Measurements from ENCODE around the gene BACH2. TPM values are rescaled to one million over a fixed set of nuclear protein-coding genes. Genes with fewer than 3 reads are reported as not detected.
"Not testable (repeated sequence)": the region's sequence is repeated elsewhere in the genome, so short reads cannot be mapped to it uniquely, and the experiment has no call there.

The BACH2 gene
- polyA plus RNA-seq, 5 donors, result 6.4 to 10.0 (median 7.7) TPM

- DNase-seq, result not testable (repeated sequence)
These were observed 386.4 kb downstream of the BACH2 start for GRCh38 chr6:89910001-89910901.

- DNase-seq, result peak; percentile 51 to 56
These were observed 401.3 kb downstream of the BACH2 start for GRCh38 chr6:89895276-89895874.

GRCh38 chr6:89894169-89894568 is 402.5 kb downstream of the BACH2 start, which contains the start of gene GJA10:
GJA10 (plus strand) TSS chr6:89894469; CDS start chr6:89894469, 0 bp downstream.
- DNase-seq, result no peak

- DNase-seq, result not testable (repeated sequence)
These were observed 404.1 kb downstream of the BACH2 start for GRCh38 chr6:89892577-89892976.

GRCh38 chr6:89890845-89891528 is 405.7 kb downstream of the BACH2 start:
- not testable (repeated sequence) for DNase-seq

GRCh38 chr6:89888871-89889270 is 407.8 kb downstream of the BACH2 start:
- DNase-seq, result no peak

GRCh38 chr6:89888138-89888514 is 408.5 kb downstream of the BACH2 start:
- DNase-seq, result no peak

- no peak for DNase-seq
These were observed 409.0 kb downstream of the BACH2 start for GRCh38 chr6:89887452-89888137.

- no peak for DNase-seq
These were observed 410.1 kb downstream of the BACH2 start for GRCh38 chr6:89886378-89887120.
